ENCODE data around the gene TRIM24.
"Not testable (repeated sequence)": the region's sequence is repeated elsewhere in the genome, so short reads cannot be mapped to it uniquely, and the experiment has no call there.

The TRIM24 gene

GRCh38 chr7:138460649-138461607 is 869 bp downstream of the TRIM24 start:
- peak; percentile 65 to 70 for DNase-seq

- not testable (repeated sequence) for DNase-seq
Observed at GRCh38 chr7:138463291-138463618, 3.2 kb downstream of the TRIM24 start.

- no peak for DNase-seq
Observed at GRCh38 chr7:138465046-138465445, 5.0 kb downstream of the TRIM24 start.

- DNase-seq = not testable (repeated sequence)
Observed at GRCh38 chr7:138466069-138466756, 6.2 kb downstream of the TRIM24 start.

DNA sequence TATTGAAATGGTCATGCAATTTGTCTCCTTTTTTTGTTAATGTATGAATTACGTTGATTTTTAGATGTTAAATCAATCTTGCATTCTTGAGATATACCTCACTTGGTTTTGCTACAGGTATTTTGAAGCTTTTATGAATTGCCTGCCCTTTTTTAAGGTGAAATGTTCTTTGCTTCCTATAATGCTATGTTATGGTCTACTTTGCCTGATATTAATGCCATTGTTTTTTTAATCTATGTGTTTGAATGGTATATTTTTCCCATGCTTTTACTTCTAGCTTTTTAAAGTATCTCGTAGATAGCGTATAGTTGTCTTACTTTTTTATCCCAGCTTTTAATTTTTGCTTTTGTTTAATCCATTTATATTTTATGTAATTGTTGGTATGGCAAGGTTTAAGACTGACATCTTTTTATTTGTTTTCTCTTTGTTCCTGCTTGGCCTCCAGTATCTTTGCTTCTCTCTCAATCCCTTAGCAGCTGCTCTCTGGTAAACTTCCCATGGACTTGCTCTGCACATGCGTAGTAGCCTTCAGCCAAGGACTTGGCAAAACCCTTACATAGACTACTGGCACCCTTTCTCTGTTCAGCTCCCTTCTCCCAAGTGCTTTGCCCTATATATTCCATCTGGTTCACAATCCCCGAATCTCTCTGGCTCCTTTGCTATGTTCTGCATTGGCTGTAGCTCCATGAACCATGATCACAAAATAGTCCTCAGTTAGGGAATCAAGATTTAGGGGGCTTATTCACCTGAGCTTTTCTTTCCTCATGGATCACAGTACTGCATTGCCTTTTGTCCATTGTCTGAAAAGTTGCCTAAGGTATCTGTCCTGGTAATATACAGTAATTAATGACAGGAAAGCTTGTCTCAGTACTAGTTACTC is 8.4 kb downstream of the TRIM24 start:
- no peak for DNase-seq

DNA sequence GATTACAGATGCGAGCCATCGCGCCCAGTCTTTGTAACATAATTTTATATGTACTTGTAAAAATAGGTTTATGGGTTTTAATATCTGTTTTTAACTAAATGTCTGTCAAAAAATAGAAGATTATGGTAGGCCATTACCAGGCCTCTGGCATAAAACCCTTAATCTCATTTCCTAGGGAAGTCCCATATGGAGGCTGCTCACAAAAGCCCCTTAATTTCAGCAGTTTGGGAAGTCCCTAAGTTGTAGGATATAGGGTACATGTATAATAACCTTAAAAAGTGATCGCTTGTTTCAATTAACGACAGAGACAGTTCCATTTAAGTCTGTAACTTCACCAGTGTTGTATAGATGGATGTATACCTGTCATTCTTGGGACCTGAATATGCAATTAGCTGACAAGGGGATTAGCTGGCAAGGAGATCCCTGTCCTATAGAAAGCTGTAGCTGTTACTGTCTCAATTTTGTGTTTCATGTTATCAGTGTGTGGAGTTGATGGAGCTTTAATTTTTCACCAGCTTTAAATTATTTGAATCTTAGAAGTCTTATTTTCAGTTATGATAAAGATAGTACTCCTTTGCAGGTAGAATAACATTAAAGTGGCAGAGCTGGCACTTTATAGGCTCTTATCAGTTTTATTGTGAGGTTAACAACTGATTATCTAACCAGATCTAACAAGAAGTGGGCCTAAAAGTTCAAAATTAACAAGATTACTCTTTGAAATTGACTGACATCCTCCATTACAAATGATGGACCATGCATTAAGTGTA is 10.5 kb downstream of the TRIM24 start:
- DNase-seq = no peak

DNA sequence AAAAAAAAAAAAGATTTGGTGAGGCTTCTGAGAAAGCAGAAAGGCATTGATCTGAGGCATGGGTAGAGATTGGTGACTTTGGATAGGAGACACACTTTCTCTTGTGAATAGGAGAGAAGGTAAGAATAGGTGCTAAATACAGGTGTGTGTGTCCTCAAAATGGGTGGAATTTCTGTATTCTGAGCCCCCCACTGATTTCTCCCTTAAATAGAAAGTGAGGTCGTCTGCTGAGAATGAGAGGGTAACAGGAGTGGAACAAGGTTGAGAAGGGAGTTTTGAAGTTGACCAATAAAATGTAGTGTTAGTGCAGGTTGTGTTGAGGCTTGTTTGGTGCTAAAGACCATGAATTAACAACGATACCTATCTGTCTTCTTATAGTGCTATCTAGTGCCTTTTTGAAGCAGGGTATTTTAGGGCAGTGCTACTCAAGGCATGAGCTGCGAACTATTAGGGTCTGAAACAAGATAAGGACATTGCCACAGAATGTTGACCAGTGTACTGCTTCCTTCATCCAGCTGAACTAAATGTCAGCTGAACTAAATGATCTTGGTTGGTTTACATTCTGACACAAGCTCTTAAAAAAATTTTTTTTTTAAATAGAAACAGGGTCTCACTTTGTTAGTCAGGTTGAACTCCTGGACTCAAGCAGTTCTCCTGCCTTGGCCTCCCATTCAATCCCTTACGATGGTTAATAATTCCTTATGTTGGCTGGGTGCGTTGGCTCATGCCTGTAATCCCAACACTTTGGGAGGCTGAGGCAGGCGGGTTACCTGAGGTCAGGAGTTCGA is 12.4 kb downstream of the TRIM24 start:
- DNase-seq = no peak

DNA sequence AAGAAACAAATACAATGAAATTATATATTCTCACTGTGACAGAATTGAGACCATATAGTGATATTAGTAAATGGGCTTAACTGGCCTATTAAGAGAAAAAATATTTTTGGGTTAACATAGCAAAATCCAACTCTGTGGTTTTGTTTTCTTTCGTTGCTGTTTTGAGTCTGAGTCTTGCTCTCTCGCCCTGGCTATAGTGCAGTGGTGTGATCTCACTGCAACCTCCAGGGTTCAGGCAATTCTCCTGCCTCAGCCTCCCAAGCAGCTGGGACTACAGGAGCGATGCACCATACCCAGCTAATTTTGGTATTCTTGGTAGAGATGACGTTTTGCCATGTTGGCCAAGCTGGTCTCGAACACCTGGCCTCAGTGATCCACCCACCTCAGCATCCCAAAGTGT is 15.3 kb downstream of the TRIM24 start:
- DNase-seq = no peak

GRCh38 chr7:138477081-138477578 is 17.1 kb downstream of the TRIM24 start:
- no peak for DNase-seq

DNA sequence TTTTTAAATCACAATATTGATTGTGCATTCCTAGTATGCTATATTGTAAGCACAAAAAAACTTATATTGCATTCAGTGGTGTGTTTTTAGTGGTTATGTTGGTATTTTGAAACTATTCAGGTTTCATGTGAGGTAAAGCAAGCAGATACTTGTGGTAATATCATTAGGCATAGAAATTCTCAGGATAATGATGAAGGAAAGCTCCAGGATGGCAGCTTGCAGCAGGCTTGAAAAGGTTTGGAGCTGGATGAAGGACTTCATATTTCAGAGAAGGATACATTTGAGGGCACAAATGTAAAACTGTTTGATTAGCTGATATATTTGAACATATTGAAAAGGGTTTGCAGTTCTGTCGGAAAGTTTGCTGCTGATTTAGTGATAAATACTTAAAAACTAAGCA is 17.5 kb downstream of the TRIM24 start:
- no peak for DNase-seq

- DNase-seq = no peak
Observed at GRCh38 chr7:138478499-138478908, 18.4 kb downstream of the TRIM24 start.

DNA sequence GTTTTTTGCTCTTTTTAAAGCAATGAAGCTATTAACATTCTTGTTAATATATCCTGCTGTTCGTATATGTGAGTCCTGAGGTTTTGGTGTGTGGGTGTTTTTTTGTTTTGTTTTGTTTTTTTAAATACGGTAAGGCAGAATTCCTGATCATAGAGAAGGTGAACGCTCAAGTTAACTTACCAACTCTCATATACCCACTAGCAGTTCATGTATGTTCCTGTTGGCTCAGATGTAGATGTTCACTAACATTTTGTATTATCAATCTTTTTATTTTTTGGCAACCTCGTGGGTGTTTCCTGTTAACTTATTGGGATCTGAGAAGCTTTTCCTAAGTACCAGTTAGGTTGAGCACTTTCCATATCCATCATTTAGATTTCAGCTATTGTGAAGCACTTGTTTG is 20.5 kb downstream of the TRIM24 start:
- DNase-seq = no peak

DNA sequence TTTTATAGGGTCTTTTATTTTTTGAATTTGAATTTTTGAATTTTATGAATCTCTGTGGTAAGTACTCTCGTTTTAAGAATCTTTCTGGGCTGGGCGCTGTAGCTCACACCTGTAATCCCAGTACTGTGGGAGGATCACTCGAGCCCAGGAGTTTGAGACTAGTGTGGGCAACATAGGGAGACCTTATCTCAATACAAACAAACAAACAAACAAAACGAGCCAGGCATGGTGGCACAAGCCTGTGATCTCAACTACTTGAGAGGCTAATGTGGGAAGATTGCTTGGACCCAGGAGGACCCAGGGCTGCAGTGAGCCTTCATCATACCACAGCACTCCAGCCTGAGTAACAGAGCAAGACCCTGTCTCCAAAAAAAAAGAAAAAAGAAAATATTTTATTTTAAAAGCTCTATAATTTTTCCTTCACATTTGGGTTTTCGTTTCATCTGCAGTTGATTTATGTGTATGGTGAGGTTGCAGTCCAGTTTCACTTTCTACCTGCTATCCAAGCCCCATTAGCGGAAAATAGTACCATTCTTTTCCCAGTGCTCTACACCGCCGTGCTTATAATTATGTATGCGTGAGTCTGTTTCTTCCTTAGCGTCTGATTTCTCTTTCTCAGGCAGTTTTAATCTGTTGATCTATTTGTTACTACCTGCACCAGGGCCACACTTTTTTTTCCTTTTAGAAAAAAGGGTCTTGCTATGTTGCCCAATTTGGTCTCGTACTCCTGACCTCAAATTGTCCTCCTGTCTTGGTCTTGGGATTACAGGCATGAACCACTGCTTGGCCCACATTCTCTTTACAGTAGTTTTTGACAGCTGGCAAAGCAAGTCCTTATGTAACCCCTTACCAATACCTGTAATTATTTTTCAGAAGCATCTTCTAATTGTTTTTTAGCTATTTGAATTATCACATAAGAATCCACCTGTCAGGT is 21.7 kb downstream of the TRIM24 start:
- DNase-seq = no peak

DNA sequence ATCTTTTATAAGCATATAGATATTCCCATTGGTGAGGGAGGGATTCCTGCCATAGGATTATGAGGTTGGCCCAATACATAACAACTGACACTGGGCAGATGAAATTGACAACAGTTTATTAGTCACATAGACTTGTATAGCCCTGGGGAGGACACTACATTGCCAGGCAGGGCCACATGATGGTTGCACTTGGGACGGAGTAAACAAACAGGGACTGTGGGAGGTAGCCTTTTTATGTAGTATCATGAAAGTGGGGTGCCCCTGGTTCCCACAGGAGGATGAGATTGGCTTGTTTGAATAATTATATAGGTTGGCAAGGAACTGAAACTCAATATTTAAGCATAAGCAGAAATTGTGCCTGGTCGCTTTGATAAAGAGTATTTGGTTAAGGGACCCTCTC is 23.5 kb downstream of the TRIM24 start:
- DNase-seq = no peak

DNA sequence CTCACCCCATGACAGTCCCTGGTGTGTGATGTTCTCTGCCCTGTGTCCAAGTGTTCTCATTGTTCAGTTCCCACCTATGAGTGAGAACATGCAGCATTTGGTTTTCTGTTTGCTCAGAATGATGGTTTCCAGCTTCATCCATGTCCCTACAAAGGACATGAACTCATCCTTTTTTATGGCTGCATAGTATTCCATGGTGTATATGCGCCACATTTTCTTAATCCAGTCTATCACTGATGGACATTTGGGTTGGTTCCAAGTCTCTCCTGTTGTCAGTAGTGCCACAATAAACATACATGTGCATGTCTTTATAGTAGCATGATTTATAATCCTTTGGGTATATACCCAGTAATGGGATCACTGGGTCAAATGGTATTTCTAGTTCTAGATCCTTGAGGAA is 25.4 kb downstream of the TRIM24 start:
- DNase-seq = not testable (repeated sequence)

DNA sequence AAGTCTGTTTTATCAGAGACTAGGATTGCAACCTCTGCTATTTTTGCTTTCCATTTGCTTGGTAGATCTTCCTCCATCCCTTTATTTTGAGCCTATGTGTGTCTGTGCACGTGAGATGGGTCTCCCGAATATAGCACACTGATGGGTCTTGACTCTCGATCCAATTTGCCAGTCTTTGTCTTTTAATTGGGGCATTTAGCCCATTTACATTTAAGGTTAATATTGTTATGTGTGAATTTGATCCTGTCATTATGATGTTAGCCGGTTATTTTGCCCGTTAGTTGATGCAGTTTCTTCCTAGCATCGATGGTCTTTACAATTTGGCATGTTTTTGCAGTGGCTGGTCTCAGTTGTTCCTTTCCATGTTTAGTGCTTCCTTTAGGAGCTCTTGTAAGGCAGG is 29.1 kb downstream of the TRIM24 start:
- not testable (repeated sequence) for DNase-seq

GRCh38 chr7:138491612-138492386 is 31.7 kb downstream of the TRIM24 start:
- DNase-seq = no peak

GRCh38 chr7:138492423-138492822 is 32.4 kb downstream of the TRIM24 start:
- no peak for DNase-seq

GRCh38 chr7:138493535-138493934 is 33.5 kb downstream of the TRIM24 start:
- DNase-seq = no peak

Data from stimulated activated CD4-positive, alpha-beta T cell treated with anti-CD3 and anti-CD28 coated beads, Interleukin-2, amount 100 ng/mL, for 24 hours (primary cell).